OCI-LY1 (cell line): ENCODE data around the gene PCDHGC3.

Source experiments
- EZH2 ChIP-seq: fragments of 200-600 bp; sonication (generic), shearing (Covaris generic); IDR thresholded peaks from 2 replicates; pipeline ENCODE4 v1.8.0; 2017; ENCODE audit warnings: borderline replicate concordance, mixed run types, mild to moderate bottlenecking, antibody characterized with exemption, low read length, moderate library complexity, mixed read lengths
- TF ChIP-seq, protein P1 (sequence below): fragments of 200-600 bp; sonication (generic), shearing (Covaris generic); IDR thresholded peaks from 2 replicates; pipeline ENCODE4 v1.5.1; 2017; ENCODE audit warnings: mild to moderate bottlenecking, antibody characterized with exemption, low read length, moderate library complexity, mixed read lengths

DNA sequence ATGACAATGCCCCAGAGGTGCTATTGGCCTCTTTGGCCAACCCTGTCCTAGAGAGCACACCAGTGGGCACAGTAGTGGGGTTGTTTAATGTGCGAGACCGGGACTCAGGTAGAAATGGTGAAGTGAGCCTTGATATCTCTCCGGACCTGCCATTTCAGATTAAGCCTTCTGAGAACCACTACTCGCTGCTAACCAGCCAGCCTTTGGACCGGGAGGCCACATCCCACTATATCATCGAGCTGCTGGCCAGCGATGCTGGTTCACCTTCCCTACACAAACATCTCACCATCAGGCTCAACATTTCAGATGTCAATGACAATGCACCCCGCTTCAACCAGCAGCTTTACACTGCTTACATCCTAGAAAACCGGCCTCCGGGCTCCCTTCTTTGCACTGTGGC lies 14.5 kb downstream of the PCDHGC3 start:
- TF ChIP-seq, protein P1, sequence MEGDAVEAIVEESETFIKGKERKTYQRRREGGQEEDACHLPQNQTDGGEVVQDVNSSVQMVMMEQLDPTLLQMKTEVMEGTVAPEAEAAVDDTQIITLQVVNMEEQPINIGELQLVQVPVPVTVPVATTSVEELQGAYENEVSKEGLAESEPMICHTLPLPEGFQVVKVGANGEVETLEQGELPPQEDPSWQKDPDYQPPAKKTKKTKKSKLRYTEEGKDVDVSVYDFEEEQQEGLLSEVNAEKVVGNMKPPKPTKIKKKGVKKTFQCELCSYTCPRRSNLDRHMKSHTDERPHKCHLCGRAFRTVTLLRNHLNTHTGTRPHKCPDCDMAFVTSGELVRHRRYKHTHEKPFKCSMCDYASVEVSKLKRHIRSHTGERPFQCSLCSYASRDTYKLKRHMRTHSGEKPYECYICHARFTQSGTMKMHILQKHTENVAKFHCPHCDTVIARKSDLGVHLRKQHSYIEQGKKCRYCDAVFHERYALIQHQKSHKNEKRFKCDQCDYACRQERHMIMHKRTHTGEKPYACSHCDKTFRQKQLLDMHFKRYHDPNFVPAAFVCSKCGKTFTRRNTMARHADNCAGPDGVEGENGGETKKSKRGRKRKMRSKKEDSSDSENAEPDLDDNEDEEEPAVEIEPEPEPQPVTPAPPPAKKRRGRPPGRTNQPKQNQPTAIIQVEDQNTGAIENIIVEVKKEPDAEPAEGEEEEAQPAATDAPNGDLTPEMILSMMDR, result no peak
- TF ChIP-seq EZH2, result no peak
